Hepatocyte (in vitro differentiated cells): ENCODE measurements around the gene TMEM121B.

ENCODE experiments used
- CTCF ChIP-seq: fragments of 200-600 bp; sonication (generic); IDR thresholded peaks from 2 replicates; pipeline ENCODE4 v1.5.1; 2016; ENCODE audit warnings: antibody characterized with exemption, mild to moderate bottlenecking; ENCODE audit not compliant: poor library complexity
- EZH2phosphoT487 ChIP-seq: fragments of 200-600 bp; sonication (generic); IDR thresholded peaks from one replicate; pipeline ENCODE4 v1.6.1; 2018; ENCODE audit warnings: antibody characterized with exemption, mild to moderate bottlenecking, low read depth, moderate library complexity; ENCODE audit not compliant: unreplicated experiment, severe bottlenecking

DNA sequence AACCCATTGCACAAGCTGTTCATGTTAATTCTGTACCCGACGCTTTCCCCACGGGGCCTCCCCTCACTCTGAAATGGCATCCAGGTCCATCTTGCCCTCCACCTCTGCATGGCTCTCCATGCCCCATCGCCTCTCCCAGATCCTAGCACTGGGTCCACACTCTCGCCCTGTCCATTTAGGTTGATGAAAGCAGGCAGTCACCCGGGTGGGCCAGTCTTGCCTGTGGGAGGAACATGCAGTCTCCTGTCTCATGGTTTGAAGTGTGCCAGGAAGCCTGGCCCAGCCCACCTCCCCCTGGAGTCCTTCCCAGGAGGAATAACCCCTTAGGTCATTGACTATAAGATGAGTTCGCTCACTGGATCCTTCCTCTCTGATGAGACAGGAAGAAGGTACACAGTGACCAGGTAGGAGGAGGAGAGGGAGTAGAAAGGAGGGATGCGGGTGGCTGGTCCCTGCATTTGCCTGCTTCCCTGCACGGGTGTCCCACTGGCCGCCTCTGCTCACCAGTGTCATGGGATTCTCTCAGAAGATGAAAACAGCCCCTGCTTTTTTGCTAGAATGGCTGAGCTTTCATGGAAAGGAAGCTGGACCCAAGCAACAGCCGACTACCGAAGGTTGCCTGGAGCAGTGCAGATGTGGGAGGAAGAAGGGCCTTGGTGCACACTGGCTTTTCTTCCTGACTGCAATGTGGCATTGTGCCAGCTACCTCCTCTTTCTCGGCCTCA lies 6.8 kb downstream of the TMEM121B start:
- no peak for TF ChIP-seq CTCF
- no peak for TF ChIP-seq EZH2phosphoT487
